ENCODE results near the gene SYNPR.

Gene SYNPR

DNA sequence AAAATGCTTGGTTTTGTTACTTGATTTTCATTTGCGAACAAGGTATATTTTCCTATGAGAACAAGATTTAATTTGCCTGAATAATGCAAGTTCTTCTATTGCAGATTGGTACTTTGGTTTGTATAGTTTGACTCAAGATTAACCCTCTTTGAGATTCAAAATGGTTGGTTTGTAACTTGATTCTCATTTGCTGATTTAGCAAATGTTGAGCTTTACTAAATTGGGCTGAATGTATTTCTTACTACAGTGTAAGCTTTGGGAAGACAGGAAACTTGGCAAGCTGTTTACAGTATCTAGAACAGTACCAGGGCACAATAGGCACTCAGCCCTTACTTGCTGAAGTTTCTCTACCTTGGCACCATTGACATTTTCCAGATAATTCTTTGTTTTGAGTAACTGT lies 3.7 kb upstream of the SYNPR start:
- H3K4me3 ChIP-seq (replicated peaks; ENCODE audit: low read depth, low read length): no peak overlapping the region
- no peak for DNase-seq (ENCODE audit: low read depth)
- TF ChIP-seq, protein P1, sequence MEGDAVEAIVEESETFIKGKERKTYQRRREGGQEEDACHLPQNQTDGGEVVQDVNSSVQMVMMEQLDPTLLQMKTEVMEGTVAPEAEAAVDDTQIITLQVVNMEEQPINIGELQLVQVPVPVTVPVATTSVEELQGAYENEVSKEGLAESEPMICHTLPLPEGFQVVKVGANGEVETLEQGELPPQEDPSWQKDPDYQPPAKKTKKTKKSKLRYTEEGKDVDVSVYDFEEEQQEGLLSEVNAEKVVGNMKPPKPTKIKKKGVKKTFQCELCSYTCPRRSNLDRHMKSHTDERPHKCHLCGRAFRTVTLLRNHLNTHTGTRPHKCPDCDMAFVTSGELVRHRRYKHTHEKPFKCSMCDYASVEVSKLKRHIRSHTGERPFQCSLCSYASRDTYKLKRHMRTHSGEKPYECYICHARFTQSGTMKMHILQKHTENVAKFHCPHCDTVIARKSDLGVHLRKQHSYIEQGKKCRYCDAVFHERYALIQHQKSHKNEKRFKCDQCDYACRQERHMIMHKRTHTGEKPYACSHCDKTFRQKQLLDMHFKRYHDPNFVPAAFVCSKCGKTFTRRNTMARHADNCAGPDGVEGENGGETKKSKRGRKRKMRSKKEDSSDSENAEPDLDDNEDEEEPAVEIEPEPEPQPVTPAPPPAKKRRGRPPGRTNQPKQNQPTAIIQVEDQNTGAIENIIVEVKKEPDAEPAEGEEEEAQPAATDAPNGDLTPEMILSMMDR (IDR thresholded peaks at IDR 0.05; ENCODE audit: low read length, missing control alignments): no peak

DNA sequence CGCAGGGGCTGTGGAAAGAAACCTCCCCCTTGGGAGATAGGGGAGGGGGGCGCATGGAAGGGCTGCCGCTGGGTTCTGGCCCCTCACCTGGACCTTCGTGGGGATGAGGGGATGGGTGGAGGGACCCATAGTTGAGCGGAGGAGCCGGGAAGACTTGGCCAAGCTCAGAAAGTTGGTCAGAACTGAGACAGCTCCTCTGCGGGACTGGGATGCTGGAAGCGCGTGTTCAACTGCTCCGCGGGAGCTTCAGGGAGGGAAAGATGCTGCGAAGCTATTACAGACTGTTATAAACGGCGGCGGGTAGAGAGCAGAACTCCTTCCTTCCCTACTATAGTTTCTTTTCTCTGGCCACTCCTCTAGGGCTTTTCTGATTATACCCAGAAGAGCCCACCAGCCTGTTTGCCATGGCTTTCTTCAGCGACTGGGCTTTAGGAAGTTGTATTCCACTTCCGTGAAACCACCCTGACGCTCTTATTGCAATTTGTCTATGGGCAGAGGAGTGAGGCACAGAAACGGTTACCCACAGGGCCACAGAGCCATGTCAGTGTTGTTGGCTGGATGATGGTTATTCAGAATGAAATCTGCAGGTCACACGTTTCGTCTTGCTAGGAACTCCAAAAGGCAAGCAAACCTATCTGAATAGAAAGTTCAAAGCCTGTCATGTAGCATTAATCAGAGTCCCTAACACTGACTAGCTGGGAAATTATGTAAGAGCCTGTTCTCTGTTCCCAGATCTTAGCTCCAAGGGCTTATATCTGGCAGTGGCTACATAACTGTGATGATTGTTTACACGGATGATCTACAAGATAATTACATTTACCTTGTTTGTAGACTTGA lies 1.1 kb downstream of the SYNPR start:
- H3K4me3 ChIP-seq (replicated peaks; ENCODE audit: low read depth, low read length): no peak overlapping the region
- DNase-seq (ENCODE audit: low read depth): no peak
- TF ChIP-seq, protein P1 (IDR thresholded peaks at IDR 0.05; ENCODE audit: low read length, missing control alignments): no peak

DNA sequence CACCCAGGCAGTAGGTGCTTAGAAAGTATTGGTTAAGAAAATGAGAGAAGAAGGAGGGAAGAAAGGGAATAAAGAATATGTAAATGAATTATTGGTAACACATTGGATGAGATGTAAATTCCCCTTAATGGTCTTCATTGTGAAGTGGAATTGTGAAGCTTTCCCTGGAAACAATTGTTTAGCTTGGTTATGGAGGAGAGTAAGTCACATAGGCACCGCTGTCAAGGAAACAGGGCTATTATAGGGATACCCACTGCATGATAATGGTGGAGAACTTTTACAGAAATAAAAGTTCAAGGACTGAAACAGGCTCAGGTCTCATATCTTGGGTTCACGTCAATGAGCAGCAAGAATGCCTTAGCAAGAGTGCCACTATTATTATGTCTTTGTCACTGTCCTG lies 9.5 kb downstream of the SYNPR start:
- no peak for DNase-seq (ENCODE audit: low read depth)
- TF ChIP-seq, protein P1 (IDR thresholded peaks at IDR 0.05; ENCODE audit: low read length, missing control alignments): no peak
- no peak overlapping the region for H3K4me3 ChIP-seq (replicated peaks; ENCODE audit: low read depth, low read length)

DNA sequence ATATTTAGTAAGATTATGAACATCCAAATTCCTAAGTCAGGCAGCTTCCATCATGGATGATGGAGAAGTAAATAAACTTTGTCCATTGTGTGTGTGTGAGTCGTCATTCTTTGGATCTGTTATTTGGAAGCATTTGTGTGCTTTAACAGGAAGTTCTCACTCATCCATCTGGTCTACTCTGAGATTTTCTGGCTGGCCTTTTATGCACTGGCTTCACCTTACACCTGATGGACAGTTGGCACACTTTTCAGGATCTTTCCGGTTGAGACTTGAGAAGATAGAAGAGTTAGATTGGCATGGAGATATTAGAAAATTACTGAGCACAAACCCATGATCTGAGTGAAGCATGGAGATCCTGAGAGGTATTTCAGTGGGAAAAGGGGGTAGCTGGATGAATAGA lies 12.6 kb downstream of the SYNPR start:
- no peak for DNase-seq (ENCODE audit: low read depth)
- H3K4me3 ChIP-seq (replicated peaks; ENCODE audit: low read depth, low read length): no peak overlapping the region
- TF ChIP-seq, protein P1 (IDR thresholded peaks at IDR 0.05; ENCODE audit: low read length, missing control alignments): no peak

DNA sequence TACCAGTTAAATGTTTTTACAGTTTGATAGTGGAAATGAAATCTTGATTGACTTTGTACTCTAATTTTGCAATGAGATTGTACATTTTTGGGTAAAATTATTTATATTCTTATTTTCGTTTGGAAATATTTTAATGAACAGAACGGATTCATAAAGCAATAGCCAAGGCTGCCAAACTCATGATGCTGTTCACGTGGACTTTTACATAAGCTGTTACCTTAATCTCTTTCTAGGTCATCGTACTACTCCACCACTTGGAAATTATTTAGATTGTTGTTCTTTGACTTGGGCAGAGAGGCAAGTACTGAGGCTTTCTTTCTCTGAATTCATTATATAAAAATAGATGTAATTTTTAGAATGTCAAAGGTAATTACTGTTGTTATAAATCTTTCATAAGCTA lies 16.2 kb downstream of the SYNPR start:
- TF ChIP-seq, protein P1 (IDR thresholded peaks at IDR 0.05; ENCODE audit: low read length, missing control alignments): no peak
- no peak for DNase-seq (ENCODE audit: low read depth)

DNA sequence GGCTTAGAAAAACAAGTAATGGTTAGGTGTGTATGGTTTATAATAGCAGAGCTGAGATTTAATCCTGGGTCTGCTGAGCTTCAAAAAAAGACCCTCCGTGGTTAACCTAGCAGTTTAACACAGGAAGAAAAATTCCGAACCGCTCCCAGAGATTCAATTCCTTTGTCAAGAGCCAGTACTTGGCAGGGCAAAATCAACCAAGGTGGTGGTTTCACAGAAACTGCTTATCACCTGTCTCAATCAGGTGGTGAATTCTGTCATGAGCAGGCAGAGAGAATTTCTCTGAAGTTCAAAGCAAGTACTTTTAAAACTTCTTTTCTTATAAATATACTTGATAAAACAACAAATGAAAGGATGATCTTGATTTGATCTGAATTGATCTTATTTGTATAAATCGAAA lies 17.2 kb downstream of the SYNPR start:
- no peak overlapping the region for H3K4me3 ChIP-seq (replicated peaks; ENCODE audit: low read depth, low read length)
- TF ChIP-seq, protein P1 (IDR thresholded peaks at IDR 0.05; ENCODE audit: low read length, missing control alignments): no peak
- no peak for DNase-seq (ENCODE audit: low read depth)

More for the DNA sequence above, 16.2 kb downstream of the SYNPR start:
- H3K4me3 ChIP-seq (replicated peaks; ENCODE audit: low read depth, low read length): no peak overlapping the region

DNA sequence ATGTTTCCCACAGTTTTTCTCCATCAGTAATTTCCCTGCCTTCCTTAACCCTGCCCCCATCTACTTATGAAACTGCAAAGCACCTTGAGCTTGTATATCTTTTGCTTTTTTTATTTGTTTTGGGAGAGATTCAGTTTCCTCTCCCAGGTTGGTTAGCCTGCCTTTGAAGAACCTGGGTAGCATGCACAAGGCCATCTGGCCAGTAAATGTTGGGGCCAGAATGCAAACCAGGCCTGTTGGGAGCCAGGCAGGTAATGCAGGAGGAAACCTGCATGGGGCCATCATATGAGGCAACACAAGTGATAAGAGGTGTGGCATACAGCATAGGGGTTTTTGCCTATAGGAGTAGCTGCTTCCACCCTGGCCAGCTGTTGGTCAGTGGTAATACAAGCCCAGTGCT lies 17.7 kb downstream of the SYNPR start:
- TF ChIP-seq, protein P1 (IDR thresholded peaks at IDR 0.05; ENCODE audit: low read length, missing control alignments): no peak
- H3K4me3 ChIP-seq (replicated peaks; ENCODE audit: low read depth, low read length): no peak overlapping the region
- DNase-seq (ENCODE audit: low read depth): no peak
